Measurements from ENCODE around the gene WDR87. TPM values are rescaled to one million over a fixed set of nuclear protein-coding genes. Genes with fewer than 3 reads are reported as not detected.

WDR87 gene
- total RNA-seq, 1 donor from 2014 or later: not detected

DNA sequence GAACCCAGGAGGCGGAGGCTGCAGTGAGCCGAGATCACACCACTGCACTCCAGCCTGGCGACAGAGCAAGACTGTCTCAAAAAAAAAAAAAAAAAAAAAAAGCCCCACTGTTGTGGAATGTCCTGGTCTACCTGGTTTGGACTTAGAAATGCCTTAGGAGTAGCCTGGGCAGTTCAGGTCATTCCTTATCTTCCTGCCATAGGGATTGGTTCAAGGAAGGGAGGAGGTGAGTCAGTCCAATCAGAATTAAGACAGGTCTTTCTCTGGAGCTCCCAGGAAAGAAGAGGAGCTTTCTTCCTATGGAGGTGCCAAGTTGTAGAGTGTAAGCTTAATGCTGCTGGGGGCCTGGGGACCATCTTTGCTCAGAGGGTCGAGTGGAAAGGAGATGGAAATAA lies 45.4 kb upstream of the WDR87 start:
- Mint-ChIP-seq H3K4me3 (ENCODE audit: unreplicated experiment) (no peak overlapping the region), H3K36me3 (ENCODE audit: low read depth, unreplicated experiment) (no peaks in the 10 kb centered on the region), H3K27me3 (ENCODE audit: low read depth, unreplicated experiment) (no peaks in the 10 kb centered on the region), H3K27ac (ENCODE audit: unreplicated experiment) (no peak overlapping the region), H3K4me1 (ENCODE audit: low read depth, unreplicated experiment) (peaks cover 4% of the 10 kb centered on the region), H3K9me3 (ENCODE audit: unreplicated experiment) (no peaks in the 10 kb centered on the region)
- no peak overlapping the region for H3K9ac ChIP-seq (ENCODE audit: low read length)
- no peak for DNase-seq (ENCODE audit: low read depth)
- H3K36me3 ChIP-seq (ENCODE audit: insufficient read depth, low read length): no peaks in the 10 kb centered on the region
- H3K27me3 ChIP-seq (ENCODE audit: insufficient read depth, low read length): no peaks in the 10 kb centered on the region
- TF ChIP-seq CTCF (IDR thresholded peaks at IDR 0.05; ENCODE audit: insufficient read depth, low read depth, low read length) (no peak), EZH2 (IDR thresholded peaks at IDR 0.05; ENCODE audit: insufficient read depth, low read length) (no peak)
- H3K4me1 ChIP-seq (ENCODE audit: insufficient read depth, low read length): peaks cover 18% of the 10 kb centered on the region
- H3K4me3 ChIP-seq (ENCODE audit: insufficient read depth, low read depth, low read length): no peak overlapping the region
- no peak overlapping the region for H3K4me2 ChIP-seq (ENCODE audit: low read length)
- H2AFZ ChIP-seq (ENCODE audit: low read depth, low read length): no peak overlapping the region
- H3K79me2 ChIP-seq (ENCODE audit: insufficient read depth, low read length): peaks cover 82% of the 10 kb centered on the region
- no peak for FAIRE-seq
- H3K9me3 ChIP-seq (ENCODE audit: insufficient read depth, low read depth, low read length): no peaks in the 10 kb centered on the region
- no peak overlapping the region for H3K27ac ChIP-seq (ENCODE audit: low read depth, low read length)
- H4K20me1 ChIP-seq (ENCODE audit: insufficient read depth, low read length): peaks cover 14% of the 10 kb centered on the region

DNA sequence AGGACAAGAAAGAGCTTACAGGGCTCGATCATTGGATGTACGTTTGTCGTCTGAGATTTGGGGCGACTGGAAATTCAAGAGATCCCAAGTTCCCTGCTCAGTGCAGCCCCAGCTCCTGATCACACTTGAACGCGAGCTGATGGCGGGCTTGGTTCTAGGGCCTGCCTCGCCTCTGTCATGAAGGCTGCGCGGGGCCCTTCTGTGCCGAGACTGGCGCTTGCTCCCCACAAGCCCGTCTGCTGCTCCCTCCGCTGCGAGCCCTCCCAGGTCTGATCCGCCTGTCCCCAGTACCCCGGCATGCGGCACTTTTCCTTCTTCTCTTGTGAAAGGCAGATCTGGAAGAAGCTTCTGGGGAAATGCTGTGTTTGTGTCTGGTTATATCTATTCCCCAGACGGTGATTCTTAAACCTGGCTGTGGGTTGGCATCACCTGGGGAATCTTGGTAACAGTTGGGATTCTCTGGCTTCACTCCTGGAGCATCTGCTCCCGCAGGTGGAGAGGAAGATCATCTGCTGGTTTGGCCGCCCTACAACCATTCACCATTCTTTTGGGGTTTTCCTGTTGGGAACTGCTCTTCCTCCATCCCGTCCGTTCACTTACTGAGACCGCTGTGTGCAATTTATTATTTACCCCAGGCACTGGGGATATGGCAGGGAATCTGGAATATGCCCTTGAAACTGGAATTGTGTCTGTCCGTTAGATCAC lies 44.2 kb upstream of the WDR87 start:
- Histone ChIP-seq H3K9me3 (ENCODE audit: insufficient read depth, low read depth, low read length) (no peaks in the 10 kb centered on the region), H2AFZ (ENCODE audit: low read depth, low read length) (no peak overlapping the region), H3K27me3 (ENCODE audit: insufficient read depth, low read length) (no peaks in the 10 kb centered on the region), H3K27ac (ENCODE audit: low read depth, low read length) (no peak overlapping the region), H3K36me3 (ENCODE audit: insufficient read depth, low read length) (no peaks in the 10 kb centered on the region), H3K4me3 (ENCODE audit: insufficient read depth, low read depth, low read length) (no peak overlapping the region), H4K20me1 (ENCODE audit: insufficient read depth, low read length) (peaks cover 16% of the 10 kb centered on the region), H3K4me2 (ENCODE audit: low read length) (no peak overlapping the region), H3K9ac (ENCODE audit: low read length) (no peak overlapping the region), H3K79me2 (ENCODE audit: insufficient read depth, low read length) (peaks cover 74% of the 10 kb centered on the region), H3K4me1 (ENCODE audit: insufficient read depth, low read length) (peaks cover 18% of the 10 kb centered on the region)
- TF ChIP-seq CTCF (IDR thresholded peaks at IDR 0.05; ENCODE audit: insufficient read depth, low read depth, low read length) (no peak), EZH2 (IDR thresholded peaks at IDR 0.05; ENCODE audit: insufficient read depth, low read length) (no peak)
- Mint-ChIP-seq H3K36me3 (ENCODE audit: low read depth, unreplicated experiment) (no peaks in the 10 kb centered on the region), H3K4me3 (ENCODE audit: unreplicated experiment) (no peak overlapping the region), H3K4me1 (ENCODE audit: low read depth, unreplicated experiment) (peaks cover 4% of the 10 kb centered on the region), H3K27me3 (ENCODE audit: low read depth, unreplicated experiment) (no peaks in the 10 kb centered on the region), H3K9me3 (ENCODE audit: unreplicated experiment) (no peaks in the 10 kb centered on the region), H3K27ac (ENCODE audit: unreplicated experiment) (no peak overlapping the region)
- no peak for DNase-seq (ENCODE audit: low read depth)
- FAIRE-seq: no peak

DNA sequence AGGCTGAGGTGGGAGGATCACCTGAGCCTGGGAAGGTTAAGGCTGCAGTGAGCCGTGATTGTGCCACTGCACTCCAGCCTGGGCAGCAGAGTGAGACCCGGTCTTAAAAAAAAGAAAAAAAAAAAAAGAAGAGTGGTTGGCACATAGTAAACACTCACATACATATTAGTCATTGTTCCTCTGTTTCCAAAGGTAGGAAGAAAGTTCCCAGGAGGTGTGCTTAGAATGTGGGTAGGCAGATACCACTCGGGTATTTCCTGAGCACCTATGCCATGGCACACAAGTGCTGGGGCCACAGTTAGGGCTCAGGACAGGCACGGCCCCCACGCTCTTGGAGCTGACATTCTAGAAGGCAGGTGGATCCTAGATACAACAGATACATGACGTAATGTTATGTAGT lies 42.0 kb upstream of the WDR87 start:
- H3K9ac ChIP-seq (ENCODE audit: low read length): no peak overlapping the region
- H2AFZ ChIP-seq (ENCODE audit: low read depth, low read length): no peak overlapping the region
- peaks cover 29% of the 10 kb centered on the region for H4K20me1 ChIP-seq (ENCODE audit: insufficient read depth, low read length)
- no peaks in the 10 kb centered on the region for H3K9me3 ChIP-seq (ENCODE audit: insufficient read depth, low read depth, low read length)
- H3K4me2 ChIP-seq (ENCODE audit: low read length): no peak overlapping the region
- DNase-seq (ENCODE audit: low read depth): no peak
- H3K4me3 Mint-ChIP-seq (ENCODE audit: unreplicated experiment): no peak overlapping the region
- H3K4me3 ChIP-seq (ENCODE audit: insufficient read depth, low read depth, low read length): no peak overlapping the region
- H3K27me3 ChIP-seq (ENCODE audit: insufficient read depth, low read length): no peaks in the 10 kb centered on the region
- TF ChIP-seq EZH2 (IDR thresholded peaks at IDR 0.05; ENCODE audit: insufficient read depth, low read length): no peak
- H3K9me3 Mint-ChIP-seq (ENCODE audit: unreplicated experiment): no peaks in the 10 kb centered on the region
- H3K4me1 ChIP-seq (ENCODE audit: insufficient read depth, low read length): peaks cover 8% of the 10 kb centered on the region
- peaks cover 77% of the 10 kb centered on the region for H3K79me2 ChIP-seq (ENCODE audit: insufficient read depth, low read length)
- H3K27me3 Mint-ChIP-seq (ENCODE audit: low read depth, unreplicated experiment): no peaks in the 10 kb centered on the region
- H3K36me3 Mint-ChIP-seq (ENCODE audit: low read depth, unreplicated experiment): peaks cover 3% of the 10 kb centered on the region
- H3K36me3 ChIP-seq (ENCODE audit: insufficient read depth, low read length): no peaks in the 10 kb centered on the region
- FAIRE-seq: no peak
- peaks cover 4% of the 10 kb centered on the region for H3K4me1 Mint-ChIP-seq (ENCODE audit: low read depth, unreplicated experiment)
- no peak overlapping the region for H3K27ac Mint-ChIP-seq (ENCODE audit: unreplicated experiment)
- H3K27ac ChIP-seq (ENCODE audit: low read depth, low read length): no peak overlapping the region

Measured in astrocyte (in vitro differentiated cells and primary cell).